HG02763 (cell line): Measurements from ENCODE around the gene MFAP3L.

Source experiments
- ATAC-seq: cut with Tn5 transposase; IDR thresholded peaks from one replicate; pipeline ENCODE4 v1.9.1; 2021; ENCODE audit warnings: mild to moderate bottlenecking, moderate library complexity; ENCODE audit not compliant: unreplicated experiment

Gene MFAP3L

DNA sequence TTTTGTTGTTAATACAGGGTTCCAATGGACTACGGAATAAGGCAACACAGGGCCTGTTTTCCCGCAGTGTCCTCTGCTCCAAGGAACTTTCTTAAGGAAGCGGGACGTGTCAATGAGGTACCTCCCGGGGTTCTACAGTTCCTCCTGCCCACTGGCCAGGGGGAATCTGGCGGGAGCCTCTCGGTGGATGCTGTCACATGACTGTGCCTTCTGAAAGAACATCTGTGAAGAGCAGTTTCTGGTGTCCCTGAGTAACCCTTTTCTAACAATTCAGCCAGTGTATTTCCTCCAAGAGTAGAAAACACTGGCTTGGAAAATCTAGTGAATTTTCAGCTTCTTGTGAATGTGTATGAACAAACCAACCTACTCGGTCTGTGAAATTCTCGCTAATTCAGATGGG is 32.7 kb downstream of the MFAP3L start:
- ATAC-seq = no peak

DNA sequence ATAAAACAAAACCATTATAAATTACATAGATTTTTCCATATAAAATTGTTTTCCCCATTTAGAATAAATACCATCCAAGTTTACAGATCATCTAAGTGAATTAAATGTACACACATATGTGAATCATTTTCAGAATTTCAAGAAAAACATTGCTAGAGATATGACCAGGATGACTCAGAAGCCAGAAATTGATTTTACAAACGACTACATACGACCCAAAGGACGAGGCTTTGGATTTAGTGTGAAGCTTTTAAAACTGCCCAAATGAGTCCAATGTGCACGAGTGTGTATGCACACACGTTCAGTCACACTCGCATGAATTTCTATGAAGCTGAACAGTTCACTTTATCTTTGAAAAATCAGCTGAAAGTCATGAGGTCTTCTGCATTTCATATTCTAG is 37.9 kb downstream of the MFAP3L start:
- no peak for ATAC-seq

DNA sequence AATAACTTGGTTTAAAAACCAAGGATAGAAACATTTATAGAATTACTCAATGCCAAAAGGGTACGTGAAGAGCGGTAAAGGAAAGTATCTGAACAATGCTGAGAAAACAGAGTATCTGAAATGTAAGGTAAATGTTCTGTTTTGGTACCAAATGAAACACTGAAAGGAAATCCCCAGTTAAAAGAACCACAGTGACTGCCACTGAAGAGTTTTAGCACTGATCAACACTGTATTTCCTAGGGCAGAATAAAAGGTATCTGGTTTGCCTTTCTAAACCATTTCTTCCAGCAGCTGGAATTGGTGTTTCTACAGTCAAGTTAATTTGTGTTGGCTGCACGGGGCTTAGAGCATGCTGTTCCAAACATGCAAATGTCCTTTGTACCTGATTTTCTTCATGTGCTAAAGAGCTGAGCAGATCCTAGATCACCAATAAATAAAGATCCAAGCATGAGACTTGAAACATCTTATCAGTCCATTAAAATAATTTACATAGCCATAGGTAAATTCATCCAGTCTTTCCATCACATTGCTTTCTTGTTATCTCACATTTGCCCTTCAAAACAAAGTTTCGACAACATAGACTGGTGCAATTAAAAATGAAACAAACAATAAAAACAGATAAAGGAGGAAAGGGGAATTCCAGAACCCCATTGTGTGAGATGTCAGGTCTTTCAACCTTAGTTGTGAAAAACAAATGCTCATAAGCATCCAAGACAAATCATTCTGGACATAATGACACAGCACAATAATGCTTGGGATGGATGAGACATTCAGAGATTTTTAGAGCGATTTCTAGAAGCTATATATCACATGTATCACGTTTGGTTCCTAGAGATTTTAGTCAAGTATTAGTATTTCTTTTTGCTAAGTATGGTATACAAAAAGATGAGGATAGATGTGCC is 38.6 kb downstream of the MFAP3L start:
- no peak for ATAC-seq

DNA sequence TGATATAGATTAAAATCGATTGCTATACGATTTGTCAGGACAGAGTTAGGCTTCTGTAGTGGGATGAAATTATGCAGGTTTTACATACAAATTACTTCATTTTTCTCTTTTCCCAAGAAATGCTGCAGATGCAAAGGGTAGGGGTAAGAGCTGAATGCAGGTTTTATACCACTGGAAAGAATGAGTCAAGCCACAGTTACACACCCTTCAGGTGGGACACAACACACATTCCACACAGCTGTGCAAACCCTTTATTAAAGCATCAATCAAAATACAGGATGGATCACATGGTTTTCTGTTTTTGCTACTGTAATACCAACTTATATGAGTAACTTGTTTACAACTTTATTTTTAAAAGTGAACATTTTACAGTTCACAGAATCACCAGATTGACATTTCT is 39.8 kb downstream of the MFAP3L start:
- no peak for ATAC-seq

GRCh38 chr4:169985881-169986280 is 40.3 kb downstream of the MFAP3L start:
- ATAC-seq = no peak

GRCh38 chr4:169984745-169985144 is 41.5 kb downstream of the MFAP3L start:
- no peak for ATAC-seq

DNA sequence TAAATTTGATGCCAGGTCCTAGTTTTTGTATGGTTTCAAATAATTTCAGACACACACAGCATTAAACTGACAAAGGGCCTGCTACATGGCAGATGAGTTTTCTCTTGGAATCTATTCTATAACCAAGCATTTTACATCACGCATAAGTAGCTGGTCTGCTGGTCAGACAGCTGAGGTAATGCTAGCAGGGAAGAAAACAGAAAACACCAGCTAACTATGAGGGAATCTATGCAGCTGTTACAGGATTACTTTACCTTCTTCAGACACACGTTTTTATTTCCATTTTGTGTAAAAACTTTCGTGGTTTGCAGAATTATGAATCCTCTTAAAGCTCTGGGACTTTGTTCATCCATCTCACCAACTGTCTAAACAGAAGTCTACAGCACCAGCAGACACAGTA is 42.0 kb downstream of the MFAP3L start:
- ATAC-seq = no peak

DNA sequence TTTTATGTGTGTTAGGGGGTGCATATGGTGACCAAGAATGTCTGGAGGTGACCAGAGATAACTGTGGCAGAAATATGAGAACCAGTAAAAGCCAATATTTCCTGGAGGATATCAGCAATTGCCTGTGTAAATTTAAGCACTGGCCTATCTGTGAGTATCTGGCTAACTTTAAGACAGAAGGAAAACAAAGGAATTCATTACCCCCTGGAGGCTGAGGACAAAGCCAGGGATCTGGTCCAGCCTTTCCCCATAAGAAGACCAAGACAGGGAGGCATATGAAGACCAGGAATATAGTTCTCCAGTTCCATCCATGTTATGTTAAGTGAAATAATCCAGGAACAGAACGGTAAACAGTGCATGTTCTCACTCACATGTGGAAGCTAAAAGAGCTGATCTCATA is 49.2 kb downstream of the MFAP3L start:
- ATAC-seq = no peak

- no peak for ATAC-seq
Observed at GRCh38 chr4:169975838-169976796, 50.1 kb downstream of the MFAP3L start.

GRCh38 chr4:169975131-169975837 is 50.9 kb downstream of the MFAP3L start:
- ATAC-seq = no peak

DNA sequence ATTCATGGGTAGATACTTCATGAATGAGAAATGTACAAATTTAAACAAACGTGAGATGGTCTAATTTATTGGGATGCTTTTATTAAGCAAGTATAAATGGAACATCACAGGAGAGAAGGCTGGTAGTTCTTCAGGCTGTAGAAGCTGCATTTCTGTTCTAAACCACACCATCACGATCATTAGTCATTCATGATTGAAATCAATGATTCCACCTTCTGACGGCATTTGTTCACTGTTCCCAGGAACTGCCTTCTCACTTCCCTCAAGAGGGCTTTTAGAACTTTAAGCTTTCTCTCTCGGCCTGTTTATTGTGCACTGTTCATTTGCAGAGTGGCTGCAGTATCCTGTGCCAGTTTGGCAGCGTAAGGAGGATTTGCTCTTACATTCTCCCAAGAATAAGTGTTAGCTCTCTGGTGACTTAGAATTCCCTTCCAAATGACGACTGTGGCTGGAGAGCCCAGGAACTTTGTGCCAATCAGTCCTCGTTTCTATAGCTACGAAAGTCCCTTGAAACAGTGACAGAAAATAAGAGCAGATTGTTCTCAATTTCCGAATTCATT is 54.7 kb downstream of the MFAP3L start:
- no peak for ATAC-seq

- ATAC-seq = no peak
Observed at GRCh38 chr4:169968999-169969398, 57.2 kb downstream of the MFAP3L start.

GRCh38 chr4:169963998-169964397 is 62.2 kb downstream of the MFAP3L start:
- no peak for ATAC-seq

- no peak for ATAC-seq
Observed at GRCh38 chr4:169959254-169959653, 66.9 kb downstream of the MFAP3L start.

DNA sequence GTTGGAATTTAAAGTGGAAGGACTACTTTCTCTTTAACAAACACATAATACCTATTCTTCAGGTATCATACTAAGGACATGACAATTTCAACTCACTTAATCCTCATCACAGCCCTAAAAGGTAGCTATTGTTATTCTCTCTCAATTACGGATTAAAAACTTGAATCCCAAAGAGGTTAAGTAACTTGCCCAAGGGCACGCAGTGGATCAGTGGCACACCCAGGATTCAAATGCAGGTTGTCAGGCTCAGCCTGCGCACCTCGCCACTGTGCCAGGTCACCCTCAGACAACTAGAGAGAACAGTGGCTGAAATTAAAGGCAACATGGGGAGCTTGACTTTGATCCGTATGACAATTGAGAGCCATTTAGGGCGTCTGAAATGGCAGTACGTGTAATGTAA is 67.6 kb downstream of the MFAP3L start:
- no peak for ATAC-seq

GRCh38 chr4:169957785-169958184 is 68.4 kb downstream of the MFAP3L start:
- ATAC-seq = no peak

DNA sequence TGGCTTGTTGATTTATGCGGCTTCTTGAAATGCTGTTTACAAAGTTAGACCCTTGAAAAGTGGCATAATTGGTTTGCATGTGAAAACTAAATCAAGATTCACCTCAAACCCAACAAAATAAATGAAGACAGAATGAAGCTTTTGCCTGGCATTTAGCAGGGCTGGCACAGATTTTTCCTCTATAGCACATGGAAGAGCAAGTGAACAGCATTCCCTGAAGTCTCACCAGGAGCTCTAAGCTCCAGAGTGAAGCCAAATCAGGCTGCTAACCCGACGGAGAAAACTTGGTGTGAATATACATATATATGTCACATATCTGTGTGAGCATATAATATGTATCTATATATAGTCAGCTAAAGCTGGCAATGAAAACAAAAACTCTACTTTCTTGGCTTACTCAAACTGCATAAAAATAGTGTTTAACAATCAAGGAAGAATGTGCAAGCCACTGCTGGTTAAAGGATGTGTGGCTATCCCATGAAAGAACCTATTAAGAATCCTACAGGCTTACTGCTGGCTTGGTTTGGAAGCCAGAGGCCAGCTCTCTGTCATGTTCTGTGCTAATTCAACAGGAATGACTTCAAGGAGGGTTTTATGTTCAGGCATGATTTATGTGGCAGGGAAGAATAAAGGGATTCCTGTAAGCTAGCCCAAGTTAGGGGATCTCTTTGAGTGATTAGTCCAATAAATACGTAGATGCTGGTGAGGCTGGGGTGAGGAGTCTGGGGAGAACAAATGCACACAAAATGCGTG is 69.9 kb downstream of the MFAP3L start:
- ATAC-seq = no peak

DNA sequence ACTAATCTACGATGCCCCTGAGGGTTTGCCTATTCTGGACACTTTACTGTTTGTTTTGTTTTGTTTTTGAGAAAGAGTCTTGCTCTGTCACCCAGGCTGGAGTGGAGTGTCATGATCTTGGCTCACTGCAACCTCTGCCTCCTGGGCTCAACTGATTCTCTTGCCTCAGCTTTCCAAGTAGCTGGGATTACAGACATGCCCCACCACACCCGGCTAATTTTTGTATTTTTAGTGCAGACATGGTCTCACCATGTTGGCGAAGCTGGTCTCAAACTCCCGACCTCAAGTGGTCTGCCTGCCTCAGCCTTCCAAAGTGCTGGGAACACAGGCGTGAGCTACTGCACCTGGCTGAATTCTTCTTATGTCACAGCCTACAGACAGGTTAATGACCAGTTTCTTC is 70.7 kb downstream of the MFAP3L start:
- ATAC-seq = no peak

DNA sequence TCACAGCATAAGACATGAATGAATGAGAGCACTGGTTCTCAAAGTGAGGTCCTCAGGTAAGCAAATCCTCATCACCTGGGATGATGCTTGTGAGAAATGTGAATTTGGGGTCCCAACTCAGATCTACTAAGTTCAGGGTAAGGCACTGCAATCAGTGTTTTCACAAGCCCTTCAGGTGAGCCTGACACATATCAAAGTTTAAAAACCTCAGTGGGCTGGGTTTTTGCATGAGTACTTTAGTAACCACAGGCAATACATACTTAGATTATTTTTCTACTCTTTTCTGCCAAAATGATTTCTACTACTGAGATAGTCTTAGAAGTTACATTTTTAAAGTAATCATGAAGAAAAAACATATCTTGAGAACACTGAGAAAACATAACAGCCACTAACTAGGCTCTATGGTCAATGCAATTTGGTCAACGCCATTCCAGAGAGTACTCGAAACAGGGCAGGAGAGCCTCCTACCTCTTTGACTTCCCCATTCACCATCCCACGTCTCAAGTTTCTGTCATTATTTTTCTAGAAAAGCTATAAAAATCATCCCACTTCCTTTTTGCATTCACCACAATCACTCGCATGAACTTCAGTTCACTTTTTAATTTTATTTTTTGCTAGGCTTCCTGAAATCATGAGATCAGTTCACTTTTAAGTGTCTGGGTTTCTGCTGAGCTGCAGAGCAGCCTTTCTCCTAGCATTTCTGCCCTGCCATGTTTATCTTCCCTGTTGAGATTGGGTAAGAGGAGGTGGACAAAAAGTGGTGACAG is 73.8 kb downstream of the MFAP3L start:
- ATAC-seq = peak; percentile 62
